AG09309 (cell line): ENCODE measurements around the gene ATP9A.

Source experiments
- DNase-seq: peaks from one replicate; pipeline ENCODE4 v3.0.0-alpha.2; 2010; ENCODE audit warnings: low read depth
- H3K4me3 ChIP-seq: 2 replicates; pipeline ENCODE4 v1.5.1; 2011; ENCODE audit warnings: mild to moderate bottlenecking, low read depth, low read length, moderate library complexity; ENCODE audit not compliant: control insufficient read depth
- TF ChIP-seq, protein P1 (sequence below): IDR thresholded peaks from 2 replicates; pipeline ENCODE4 v1.5.1; 2011; ENCODE audit warnings: mild to moderate bottlenecking, low read depth, low read length, inconsistent platforms; ENCODE audit not compliant: insufficient read depth, control insufficient read depth; ENCODE audit errors: missing control alignments

ATP9A gene

DNA sequence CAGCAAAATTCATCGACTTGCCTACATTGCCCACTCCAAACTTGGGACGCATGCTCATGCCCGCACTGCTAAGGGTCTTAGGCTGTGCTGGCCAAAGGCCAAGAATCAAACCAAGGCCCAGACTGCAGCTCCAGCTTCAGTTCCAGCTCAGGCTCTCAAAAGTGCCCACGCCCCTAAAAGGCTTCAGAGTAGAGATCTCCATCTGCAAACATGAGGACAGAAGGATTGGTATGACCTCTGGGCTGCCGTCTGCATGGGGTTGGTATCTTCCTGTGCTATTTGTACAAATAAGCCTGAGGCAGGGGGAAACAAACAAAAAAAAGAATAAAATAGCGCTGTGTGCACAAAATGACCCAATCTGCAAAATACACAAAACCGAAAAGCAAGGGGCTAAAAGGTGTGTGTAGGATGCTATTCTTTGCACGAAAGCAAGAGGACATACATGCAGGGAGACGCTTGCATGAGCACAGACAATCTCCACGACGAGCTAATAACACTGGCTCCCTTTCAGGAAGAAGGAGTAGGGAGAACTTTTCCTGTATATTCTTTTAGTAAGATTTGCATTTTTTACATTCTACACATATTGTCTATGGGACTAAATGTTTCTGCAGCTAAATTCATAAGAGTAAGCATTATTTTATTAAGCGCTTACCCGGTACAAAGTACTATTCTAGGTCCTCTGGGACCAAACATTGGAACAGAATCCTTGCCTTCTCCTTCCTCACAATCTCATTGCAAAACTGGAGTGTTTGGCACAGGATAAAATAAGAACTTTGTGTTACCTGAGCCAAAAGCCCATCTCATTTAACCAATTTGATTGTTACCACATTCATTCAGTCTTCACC is 33.1 kb downstream of the ATP9A start:
- no peak overlapping the region for H3K4me3 ChIP-seq
- TF ChIP-seq, protein P1, sequence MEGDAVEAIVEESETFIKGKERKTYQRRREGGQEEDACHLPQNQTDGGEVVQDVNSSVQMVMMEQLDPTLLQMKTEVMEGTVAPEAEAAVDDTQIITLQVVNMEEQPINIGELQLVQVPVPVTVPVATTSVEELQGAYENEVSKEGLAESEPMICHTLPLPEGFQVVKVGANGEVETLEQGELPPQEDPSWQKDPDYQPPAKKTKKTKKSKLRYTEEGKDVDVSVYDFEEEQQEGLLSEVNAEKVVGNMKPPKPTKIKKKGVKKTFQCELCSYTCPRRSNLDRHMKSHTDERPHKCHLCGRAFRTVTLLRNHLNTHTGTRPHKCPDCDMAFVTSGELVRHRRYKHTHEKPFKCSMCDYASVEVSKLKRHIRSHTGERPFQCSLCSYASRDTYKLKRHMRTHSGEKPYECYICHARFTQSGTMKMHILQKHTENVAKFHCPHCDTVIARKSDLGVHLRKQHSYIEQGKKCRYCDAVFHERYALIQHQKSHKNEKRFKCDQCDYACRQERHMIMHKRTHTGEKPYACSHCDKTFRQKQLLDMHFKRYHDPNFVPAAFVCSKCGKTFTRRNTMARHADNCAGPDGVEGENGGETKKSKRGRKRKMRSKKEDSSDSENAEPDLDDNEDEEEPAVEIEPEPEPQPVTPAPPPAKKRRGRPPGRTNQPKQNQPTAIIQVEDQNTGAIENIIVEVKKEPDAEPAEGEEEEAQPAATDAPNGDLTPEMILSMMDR, result no peak

DNA sequence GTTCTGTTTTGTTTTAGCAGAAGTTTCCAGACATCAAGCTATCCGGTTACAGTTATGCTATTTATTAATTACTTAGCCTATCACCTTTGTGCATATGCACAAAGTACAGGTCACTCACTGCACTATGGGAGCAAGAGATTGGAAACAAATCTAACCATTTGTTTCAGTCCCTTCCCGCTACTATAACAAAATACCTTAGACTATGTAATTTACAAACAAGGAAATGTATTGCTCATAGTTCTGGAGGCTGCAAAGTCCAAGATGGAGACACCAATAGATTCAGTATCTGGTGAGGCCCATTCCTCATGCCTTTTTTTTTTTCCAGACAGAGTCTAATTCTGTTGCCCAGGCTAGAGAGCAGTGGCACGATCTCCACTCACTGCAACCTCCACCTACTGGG is 35.1 kb downstream of the ATP9A start:
- TF ChIP-seq, protein P1, result no peak
- no peak overlapping the region for H3K4me3 ChIP-seq
- DNase-seq, result no peak

More for the DNA sequence above, 33.1 kb downstream of the ATP9A start:
- DNase-seq, result no peak

DNA sequence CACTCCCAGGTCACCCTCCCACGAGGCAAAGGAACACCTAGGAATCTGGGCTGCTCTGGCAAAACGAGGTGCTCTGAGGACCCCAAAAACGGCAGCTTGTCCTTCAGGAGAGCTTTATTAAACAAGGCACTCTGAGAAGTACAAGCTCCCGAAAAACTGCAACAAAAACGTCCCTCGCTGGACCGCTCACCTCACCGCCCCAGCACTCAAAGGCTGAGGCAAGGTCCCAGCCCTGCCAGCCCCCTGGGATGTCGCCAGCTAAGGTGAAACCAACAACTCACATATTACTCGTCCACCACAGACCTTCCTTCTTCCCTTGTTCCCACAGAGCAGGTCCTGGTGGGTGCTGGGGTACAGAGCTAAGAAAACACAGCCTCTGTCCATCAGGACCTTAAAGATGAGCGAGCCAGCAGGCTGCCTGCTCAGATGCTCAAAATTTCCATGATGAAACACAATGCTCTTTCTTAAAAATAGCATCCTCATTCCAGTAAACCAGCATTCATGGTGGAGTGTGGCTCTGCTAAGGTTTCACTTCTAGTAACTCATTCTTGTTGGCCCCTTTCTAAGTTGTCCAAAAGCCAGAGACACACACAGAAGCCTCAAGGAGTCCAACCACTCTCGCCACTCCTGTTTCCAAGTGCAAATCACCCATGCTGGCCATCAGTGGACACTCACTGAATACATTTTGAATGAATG is 35.9 kb downstream of the ATP9A start:
- DNase-seq, result no peak
- TF ChIP-seq, protein P1, result no peak
- no peak overlapping the region for H3K4me3 ChIP-seq

DNA sequence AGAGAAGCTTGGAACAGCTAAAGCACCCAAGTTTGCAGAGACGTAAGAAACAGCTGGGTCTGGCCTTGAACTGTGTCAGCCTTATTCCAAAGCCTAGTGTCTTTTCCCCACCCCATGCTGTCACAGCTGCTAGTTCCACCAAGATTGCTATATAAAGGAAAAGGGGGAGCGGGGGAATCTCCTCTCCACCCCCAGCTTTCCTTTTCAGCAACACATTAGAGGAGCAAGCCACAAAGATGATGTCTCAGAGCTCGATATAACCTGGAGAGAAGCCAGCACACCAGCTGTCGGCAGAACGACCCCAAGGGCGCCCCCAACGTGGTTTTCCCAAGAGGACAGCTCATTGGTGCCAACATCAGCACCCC is 36.5 kb downstream of the ATP9A start:
- DNase-seq, result no peak
- TF ChIP-seq, protein P1, result no peak
- no peak overlapping the region for H3K4me3 ChIP-seq

DNA sequence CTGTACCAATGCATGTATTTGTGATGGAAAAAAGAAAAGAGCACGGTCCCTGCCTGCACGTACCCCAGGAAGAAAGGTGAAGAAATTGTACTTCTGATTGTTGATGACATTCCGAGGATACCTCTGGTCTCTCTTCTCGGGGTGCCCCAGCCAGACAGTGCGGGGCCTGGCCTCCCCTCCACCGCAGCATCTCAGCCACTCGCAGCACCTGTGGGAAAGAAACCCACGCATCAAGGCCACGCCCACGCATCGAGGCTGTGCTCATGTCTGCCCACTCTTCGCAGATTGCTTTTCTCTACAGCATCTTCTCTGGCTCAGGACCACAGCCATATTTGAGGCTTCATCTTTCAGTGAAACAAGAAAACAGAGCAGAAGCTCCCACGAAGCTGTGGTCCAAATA is 38.4 kb downstream of the ATP9A start:
- TF ChIP-seq, protein P1, result no peak
- no peak overlapping the region for H3K4me3 ChIP-seq
- no peak for DNase-seq

DNA sequence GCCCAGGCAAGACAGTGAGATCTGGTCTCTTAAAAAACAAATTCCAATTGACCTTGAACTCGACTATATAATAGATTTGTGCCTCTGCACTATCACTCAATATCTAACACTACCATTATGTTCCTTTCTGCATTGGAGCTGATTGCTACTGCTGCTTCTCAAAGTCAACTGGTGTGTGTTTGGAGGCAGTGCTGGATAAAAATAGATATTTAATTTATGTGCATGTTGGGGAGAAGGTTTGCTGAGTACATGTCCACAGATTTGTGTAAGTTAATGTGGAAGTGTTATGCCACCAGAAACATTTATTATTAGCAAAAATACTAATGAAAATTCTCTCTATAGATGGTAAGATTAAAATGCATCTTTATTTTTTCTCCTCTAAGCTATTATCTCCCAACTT is 39.5 kb downstream of the ATP9A start:
- no peak for DNase-seq
- H3K4me3 ChIP-seq, result no peak overlapping the region
- TF ChIP-seq, protein P1, result no peak
